Midbrain (tissue), 1 donor: ENCODE measurements around the gene YEATS2.

Experiments used
- DNase-seq: peaks from one replicate; lab custom pipeline; 2025; lab: John Stamatoyannopoulos, UW

Gene YEATS2

GRCh38 chr3:183837390-183837789 is 139.8 kb downstream of the YEATS2 start:
- no peak for DNase-seq

- no peak for DNase-seq
Observed at GRCh38 chr3:183837894-183838293, 140.3 kb downstream of the YEATS2 start.

GRCh38 chr3:183839751-183840150 is 142.2 kb downstream of the YEATS2 start:
- no peak for DNase-seq

GRCh38 chr3:183844606-183845005 is 147.0 kb downstream of the YEATS2 start:
- DNase-seq = no peak

GRCh38 chr3:183845090-183845489 is 147.5 kb downstream of the YEATS2 start:
- DNase-seq = no peak

- DNase-seq = no peak
Observed at GRCh38 chr3:183845608-183846288, 148.2 kb downstream of the YEATS2 start.

GRCh38 chr3:183854318-183855035 is 156.9 kb downstream of the YEATS2 start:
- DNase-seq = no peak

- no peak for DNase-seq
Observed at GRCh38 chr3:183857863-183858262, 160.3 kb downstream of the YEATS2 start.
